Ovary (tissue), 9 donors: Measurements from ENCODE around the gene ZNRF1. TPM values are rescaled to one million over a fixed set of nuclear protein-coding genes. Genes with fewer than 3 reads are reported as not detected.

ENCODE experiments used
- DNase-seq, 5 donors: peaks; one replicate each; pipeline ENCODE4 v3.0.0-alpha.2; 2019 to 2020
- H3K27ac ChIP-seq, 2 donors: fragments of 200-600 bp; one replicate each; pipeline versions ENCODE4 v1.5.1 to v1.8.0; 2019 to 2022
- H3K27me3 ChIP-seq: fragments of 200-600 bp; one replicate; pipeline ENCODE4 v1.8.0; 2022
- H3K36me3 ChIP-seq: fragments of 200-600 bp; sonication (generic); one replicate; pipeline ENCODE4 v1.5.1; 2019
- H3K4me1 ChIP-seq: one replicate; pipeline ENCODE4 v1.8.1; 2013; ENCODE audit warnings: mild to moderate bottlenecking, moderate library complexity; ENCODE audit not compliant: insufficient read depth
- H3K4me3 ChIP-seq: fragments of 200-600 bp; sonication (generic); one replicate; pipeline ENCODE4 v1.5.1; 2017
- H3K9me3 ChIP-seq, 2 donors: fragments of 200-600 bp in 1 of 2; sonication (generic) in 1 of 2; one replicate each; pipeline versions ENCODE4 v1.5.1 to v1.8.1; 2013 to 2019; ENCODE audit warnings: mild to moderate bottlenecking in 1 of 2, moderate library complexity in 1 of 2
- CTCF ChIP-seq, 3 donors: fragments of 450-650 bp in 2 of 3; fragments of 200-600 bp in 1 of 3; IDR thresholded peaks; one replicate each; pipeline versions ENCODE4 v1.5.1 to v1.8.0; 2016 to 2022; ENCODE audit warnings: antibody characterized with exemption in 3 of 3, mild to moderate bottlenecking in 1 of 3
- EP300 ChIP-seq: sonication (generic); formaldehyde crosslinking; IDR thresholded peaks from one replicate; pipeline ENCODE4 v1.6.1; 2017; ENCODE audit warnings: antibody characterized with exemption
- POLR2A ChIP-seq: fragments of 450-650 bp; IDR thresholded peaks from one replicate; pipeline ENCODE4 v1.6.1; 2017; ENCODE audit warnings: antibody characterized with exemption, mild to moderate bottlenecking, moderate library complexity
- whole genome bisulfite sequencing, 3 donors: extraction: QIAGEN DNeasy Blood & Tissue Kit in 1 of 3; methylation state at CpG; one replicate each; pipeline versions ENCODE4 v1.1.5 to v1.1.7; 2013 to 2017; 5-methylcytosine and 5-hydroxymethylcytosine counted together
- intact Hi-C, 4 donors: fragments of 100-400 bp; cut with DNase I; formaldehyde crosslinking; loops; one replicate each; pipeline versions ENCODE4 v1.11.0 to v1.15.1; 2022 to 2023
- polyA plus RNA-seq, 2 donors: library from polyadenylated mRNA; stranded (reverse); fragments of 200-250 nt in 1 of 2; fragments of 350-450 nt in 1 of 2; fragmentation: Illumina TruSeq in 1 of 2; extraction: RNeasy Lipid Tissue Mini Kit (QIAGEN cat#74804) in 1 of 2; gene quantifications; one replicate each; pipeline ENCODE4 v1.2.3, GENCODE V29; 2013 to 2014
- total RNA-seq, 7 donors: library from RNA; depleted of rRNA in 2 of 7; stranded (reverse); fragments of >200 nt in 2 of 7; fragmentation: NEBNext Ultra II Directional in 3 of 7; extraction: Animal tissue kit (Norgen Biotek cat#: 25700) in 3 of 7; gene quantifications; one replicate each; pipeline versions ENCODE4 v1.1.0 to v1.2.4, GENCODE V29; 2016 to 2023
- donor health status: DM: no; HTN: no; CAD: no; lungs with moderate emphysema.
- donor health status: DM: no; HTN: no; CAD: no.
- donor health status: Bipolar disorder and iron deficiency.
- donor health status: DM: yes; HTN: yes; CAD: no.
- donor health status: DM: no; HTN: no; CAD: no.
- donor health status: DM: yes; HTN: yes; CAD: no.

The ZNRF1 gene
- total and polyA plus RNA-seq, 9 donors, result 10.8 to 27.9 (median 24.3) TPM

GRCh38 chr16:74999219-74999608 lies 390 bp downstream of the ZNRF1 start:
- DNase-seq, result peak; percentile 49 to 76 (median 63)
- no peaks in the 10 kb centered on the region for H3K36me3 ChIP-seq
- peak overlapping the region; percentile 80 for H3K4me3 ChIP-seq
- no peaks in the 10 kb centered on the region for H3K9me3 ChIP-seq
- TF ChIP-seq POLR2A, result no peak
- no peak for TF ChIP-seq CTCF (IDR thresholded peaks at IDR 0.05)
- no peak for TF ChIP-seq EP300
- H3K27ac ChIP-seq, result peak overlapping the region; percentile 77 to 78
- intact Hi-C loops, result loop anchor here in 3 of 4 donors (2.0 to 5.0 kb wide), 2 partner anchors 112 to 113 kb away; no protein-coding TSS in a partner anchor
- WGBS, 3 donors, result 0 to 1% (median 0%) methylated on average over 29 to 44 of the region's 44 CpGs
- peaks cover 1% of the 10 kb centered on the region for H3K4me1 ChIP-seq
- no peaks in the 10 kb centered on the region for H3K27me3 ChIP-seq

- Histone ChIP-seq H3K4me1 (peaks cover 1% of the 10 kb centered on the region), H3K27ac (peak overlapping the region; percentile 77 to 78), H3K4me3 (peak overlapping the region; percentile 80), H3K9me3 (no peaks in the 10 kb centered on the region), H3K36me3 (no peaks in the 10 kb centered on the region), H3K27me3 (no peaks in the 10 kb centered on the region)
- peak; percentile 44 to 71 (median 64) for DNase-seq
- WGBS, 3 donors, result 1% methylated on average over 57 to 71 of the region's 71 CpGs
- no peak for TF ChIP-seq POLR2A
- TF ChIP-seq EP300, result no peak
- TF ChIP-seq CTCF (IDR thresholded peaks at IDR 0.05), result peak in 1 of 3 donors; percentile 9
- intact Hi-C loops, result loop anchor here in 3 of 4 donors (2.0 to 5.0 kb wide), 3 partner anchors 47 to 112 kb away; no protein-coding TSS in a partner anchor
Observed at GRCh38 chr16:74999609-75000480, 1.0 kb downstream of the ZNRF1 start.

GRCh38 chr16:75000481-75001081 lies 1.8 kb downstream of the ZNRF1 start:
- Histone ChIP-seq H3K27ac (no peak overlapping the region), H3K36me3 (no peaks in the 10 kb centered on the region), H3K4me1 (peaks cover 1% of the 10 kb centered on the region), H3K27me3 (no peaks in the 10 kb centered on the region), H3K4me3 (peak overlapping the region; percentile 80), H3K9me3 (no peaks in the 10 kb centered on the region)
- TF ChIP-seq EP300 (no peak), CTCF (IDR thresholded peaks at IDR 0.05) (no peak), POLR2A (no peak)
- DNase-seq, result no peak
- intact Hi-C loops, result loop anchor here in 1 of 4 donors (5.0 kb wide), 1 partner anchor 47 kb away; no protein-coding TSS in a partner anchor
- WGBS, 3 donors, result 7 to 20% (median 12%) methylated on average over 15 of the region's 15 CpGs

GRCh38 chr16:75002474-75002873 lies 3.6 kb downstream of the ZNRF1 start:
- 42 to 55% (median 42%) methylated on average over 9 of the region's 9 CpGs for WGBS, 3 donors
- Histone ChIP-seq H3K27me3 (no peaks in the 10 kb centered on the region), H3K36me3 (no peaks in the 10 kb centered on the region), H3K27ac (no peak overlapping the region), H3K4me3 (no peak overlapping the region), H3K9me3 (no peaks in the 10 kb centered on the region), H3K4me1 (peaks cover 1% of the 10 kb centered on the region)
- no peak for DNase-seq
- intact Hi-C loops, result loop anchor here in 1 of 4 donors (5.0 kb wide), 1 partner anchor 45 kb away; no protein-coding TSS in a partner anchor
- no peak for TF ChIP-seq POLR2A
- no peak for TF ChIP-seq CTCF (IDR thresholded peaks at IDR 0.05)
- no peak for TF ChIP-seq EP300
